ENCODE data around the gene VPS26B.
"Not testable (repeated sequence)": the region's sequence is repeated elsewhere in the genome, so short reads cannot be mapped to it uniquely, and the experiment has no call there.

The VPS26B gene

GRCh38 chr11:134283461-134284230 lies 59.2 kb downstream of the VPS26B start:
- DNase-seq = no peak

GRCh38 chr11:134284349-134284748 lies 59.9 kb downstream of the VPS26B start:
- DNase-seq = not testable (repeated sequence)

- no peak for DNase-seq
Observed at GRCh38 chr11:134287561-134287960, 63.1 kb downstream of the VPS26B start.

GRCh38 chr11:134288486-134288885 lies 64.0 kb downstream of the VPS26B start:
- no peak for DNase-seq

- DNase-seq = no peak
Observed at GRCh38 chr11:134289167-134289566, 64.7 kb downstream of the VPS26B start.

GRCh38 chr11:134289789-134290188 lies 65.3 kb downstream of the VPS26B start:
- no peak for DNase-seq

GRCh38 chr11:134290646-134291045 lies 66.2 kb downstream of the VPS26B start:
- DNase-seq = no peak

- DNase-seq = no peak
Observed at GRCh38 chr11:134291196-134291595, 66.7 kb downstream of the VPS26B start.

GRCh38 chr11:134292661-134293060 lies 68.2 kb downstream of the VPS26B start:
- DNase-seq = no peak

- peak; percentile 27 for DNase-seq
Observed at GRCh38 chr11:134293119-134294113, 68.9 kb downstream of the VPS26B start.

GRCh38 chr11:134294664-134295063 lies 70.2 kb downstream of the VPS26B start:
- DNase-seq = no peak
